Stimulated activated CD8-positive, alpha-beta memory T cell treated with anti-CD3 and anti-CD28 coated beads, Interleukin-12 subunit alpha, Interleukin-12 subunit beta, amount 100 ng/mL, for 24 hours (primary cell): ENCODE data around the gene TARDBP.
"Not testable (repeated sequence)": the region's sequence is repeated elsewhere in the genome, so short reads cannot be mapped to it uniquely, and the experiment has no call there.

Experiments
- DNase-seq: peaks from one replicate; pipeline ENCODE4 v3.0.0-alpha.2; 2020; ENCODE audit errors: extremely low read depth

Gene TARDBP

GRCh38 chr1:10992864-10993263, 19.6 kb upstream of the TARDBP start:
- no peak for DNase-seq

GRCh38 chr1:10996100-10996499, 16.4 kb upstream of the TARDBP start:
- DNase-seq: no peak

GRCh38 chr1:11000526-11000925, 11.9 kb upstream of the TARDBP start:
- no peak for DNase-seq

GRCh38 chr1:11013160-11013531, 692 bp downstream of the TARDBP start:
- DNase-seq: no peak

GRCh38 chr1:11019358-11019757, 6.9 kb downstream of the TARDBP start:
- DNase-seq: not testable (repeated sequence)

GRCh38 chr1:11019971-11020370, 7.5 kb downstream of the TARDBP start:
- no peak for DNase-seq

GRCh38 chr1:11023201-11023600, 10.7 kb downstream of the TARDBP start:
- DNase-seq: no peak

- DNase-seq: no peak
These were observed 11.9 kb downstream of the TARDBP start for GRCh38 chr1:11024154-11024873.

- no peak for DNase-seq
These were observed 12.4 kb downstream of the TARDBP start for GRCh38 chr1:11024874-11025203.

GRCh38 chr1:11025618-11026017, 13.2 kb downstream of the TARDBP start:
- no peak for DNase-seq

- DNase-seq: no peak
These were observed 13.6 kb downstream of the TARDBP start for GRCh38 chr1:11026052-11026451.

GRCh38 chr1:11026903-11027302, 14.4 kb downstream of the TARDBP start:
- no peak for DNase-seq

- no peak for DNase-seq
These were observed 14.9 kb downstream of the TARDBP start for GRCh38 chr1:11027316-11027715.

- DNase-seq: no peak
These were observed 15.6 kb downstream of the TARDBP start for GRCh38 chr1:11028018-11028417.

- DNase-seq: no peak
These were observed 18.4 kb downstream of the TARDBP start for GRCh38 chr1:11030865-11031264.

- no peak for DNase-seq
These were observed 19.3 kb downstream of the TARDBP start for GRCh38 chr1:11031624-11032262.

GRCh38 chr1:11037019-11037739, 24.7 kb downstream of the TARDBP start:
- DNase-seq: not testable (repeated sequence)

GRCh38 chr1:11037740-11038182, 25.3 kb downstream of the TARDBP start:
- peak; percentile 65 for DNase-seq

GRCh38 chr1:11039351-11040104, 27.1 kb downstream of the TARDBP start:
- no peak for DNase-seq

GRCh38 chr1:11040105-11040429, 27.6 kb downstream of the TARDBP start:
- DNase-seq: not testable (repeated sequence)

- no peak for DNase-seq
These were observed 28.6 kb downstream of the TARDBP start for GRCh38 chr1:11041048-11041447.

GRCh38 chr1:11042065-11042464, 29.6 kb downstream of the TARDBP start:
- DNase-seq: no peak
